Osteoblast (primary cell): ENCODE results near the gene SULT2B1. TPM values are rescaled to one million over a fixed set of nuclear protein-coding genes. Genes with fewer than 3 reads are reported as not detected.

ENCODE experiments used
- DNase-seq: peaks from one replicate; pipeline ENCODE4 v3.0.0; 2011; ENCODE audit warnings: low spot score, mixed read lengths; ENCODE audit not compliant: insufficient read length; ENCODE audit errors: missing footprints
- H2AFZ ChIP-seq: 2 replicates; pipeline ENCODE4 v1.6.0; 2011; ENCODE audit warnings: mild to moderate bottlenecking, low read length
- H3K27ac ChIP-seq: 2 replicates; pipeline ENCODE4 v1.5.1; 2011; ENCODE audit warnings: mild to moderate bottlenecking, low read depth, low read length, moderate library complexity
- H3K27me3 ChIP-seq: 2 replicates; pipeline ENCODE4 v1.6.0; 2012; ENCODE audit warnings: mild to moderate bottlenecking, control low read depth, inconsistent platforms, low read length, moderate library complexity; ENCODE audit not compliant: insufficient read depth
- H3K36me3 ChIP-seq: 2 replicates; pipeline ENCODE4 v1.5.1; 2011; ENCODE audit warnings: mild to moderate bottlenecking, low read length, control low read depth, moderate library complexity; ENCODE audit not compliant: insufficient read depth
- H3K4me1 ChIP-seq: 2 replicates; pipeline ENCODE4 v1.5.1; 2011; ENCODE audit warnings: mild to moderate bottlenecking, low read length, control low read depth, moderate library complexity; ENCODE audit not compliant: insufficient read depth
- H3K4me2 ChIP-seq: 2 replicates; pipeline ENCODE4 v1.6.0; 2011; ENCODE audit warnings: mild to moderate bottlenecking, low read length; ENCODE audit not compliant: insufficient read depth
- H3K4me3 ChIP-seq: fragments of 200-600 bp; sonication (generic); 3 replicates; pipeline ENCODE4 v1.5.1; 2012; ENCODE audit warnings: mild to moderate bottlenecking, low read length, inconsistent platforms; ENCODE audit not compliant: insufficient read depth
- H3K79me2 ChIP-seq: 2 replicates; pipeline ENCODE4 v1.6.0; 2012; ENCODE audit warnings: mild to moderate bottlenecking, low read length, control low read depth, inconsistent platforms; ENCODE audit not compliant: insufficient read depth
- H3K9me3 ChIP-seq: 2 replicates; pipeline ENCODE4 v1.5.1; 2011; ENCODE audit warnings: low read depth, low read length, control low read depth
- H4K20me1 ChIP-seq: 2 replicates; pipeline ENCODE4 v1.6.0; 2012; ENCODE audit warnings: mild to moderate bottlenecking, low read length, control low read depth; ENCODE audit not compliant: insufficient read depth
- total RNA-seq: library from RNA; depleted of rRNA; stranded (reverse); fragments of >200 nt; gene quantifications from 2 replicates; pipeline ENCODE4 v1.2.3, GENCODE V29; 2012
- TF ChIP-seq, protein P1 (sequence below): IDR thresholded peaks from 2 replicates; pipeline ENCODE4 v1.5.1; 2011; ENCODE audit warnings: mild to moderate bottlenecking, low read depth, low read length, moderate library complexity; ENCODE audit errors: extremely low read depth

SULT2B1 gene
- total RNA-seq, 1 donor = under 0.01 TPM

GRCh38 chr19:48547722-48548121, 4.2 kb upstream of the SULT2B1 start:
- no peak for DNase-seq
- H3K4me3 ChIP-seq = no peak overlapping the region
- no peak overlapping the region for H3K4me2 ChIP-seq
- H4K20me1 ChIP-seq = no peaks in the 10 kb centered on the region
- no peaks in the 10 kb centered on the region for H3K79me2 ChIP-seq
- peaks cover 11% of the 10 kb centered on the region for H3K27me3 ChIP-seq
- peaks cover 2% of the 10 kb centered on the region for H3K9me3 ChIP-seq
- TF ChIP-seq, protein P1, sequence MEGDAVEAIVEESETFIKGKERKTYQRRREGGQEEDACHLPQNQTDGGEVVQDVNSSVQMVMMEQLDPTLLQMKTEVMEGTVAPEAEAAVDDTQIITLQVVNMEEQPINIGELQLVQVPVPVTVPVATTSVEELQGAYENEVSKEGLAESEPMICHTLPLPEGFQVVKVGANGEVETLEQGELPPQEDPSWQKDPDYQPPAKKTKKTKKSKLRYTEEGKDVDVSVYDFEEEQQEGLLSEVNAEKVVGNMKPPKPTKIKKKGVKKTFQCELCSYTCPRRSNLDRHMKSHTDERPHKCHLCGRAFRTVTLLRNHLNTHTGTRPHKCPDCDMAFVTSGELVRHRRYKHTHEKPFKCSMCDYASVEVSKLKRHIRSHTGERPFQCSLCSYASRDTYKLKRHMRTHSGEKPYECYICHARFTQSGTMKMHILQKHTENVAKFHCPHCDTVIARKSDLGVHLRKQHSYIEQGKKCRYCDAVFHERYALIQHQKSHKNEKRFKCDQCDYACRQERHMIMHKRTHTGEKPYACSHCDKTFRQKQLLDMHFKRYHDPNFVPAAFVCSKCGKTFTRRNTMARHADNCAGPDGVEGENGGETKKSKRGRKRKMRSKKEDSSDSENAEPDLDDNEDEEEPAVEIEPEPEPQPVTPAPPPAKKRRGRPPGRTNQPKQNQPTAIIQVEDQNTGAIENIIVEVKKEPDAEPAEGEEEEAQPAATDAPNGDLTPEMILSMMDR = no peak
- no peaks in the 10 kb centered on the region for H3K36me3 ChIP-seq
- peaks cover 4% of the 10 kb centered on the region for H3K4me1 ChIP-seq
- H2AFZ ChIP-seq = no peak overlapping the region
- H3K27ac ChIP-seq = no peak overlapping the region

GRCh38 chr19:48548253-48548911, 3.6 kb upstream of the SULT2B1 start:
- H2AFZ ChIP-seq = no peak overlapping the region
- DNase-seq = peak; percentile 61
- H3K4me3 ChIP-seq = no peak overlapping the region
- no peaks in the 10 kb centered on the region for H4K20me1 ChIP-seq
- peaks cover 2% of the 10 kb centered on the region for H3K9me3 ChIP-seq
- no peaks in the 10 kb centered on the region for H3K36me3 ChIP-seq
- no peak overlapping the region for H3K27ac ChIP-seq
- H3K79me2 ChIP-seq = no peaks in the 10 kb centered on the region
- H3K27me3 ChIP-seq = peaks cover 11% of the 10 kb centered on the region
- TF ChIP-seq, protein P1 = no peak
- peaks cover 2% of the 10 kb centered on the region for H3K4me1 ChIP-seq
- no peak overlapping the region for H3K4me2 ChIP-seq

- Histone ChIP-seq H3K27ac (no peak overlapping the region), H3K36me3 (no peaks in the 10 kb centered on the region), H3K27me3 (peaks cover 11% of the 10 kb centered on the region), H3K4me3 (no peak overlapping the region), H3K4me2 (no peak overlapping the region), H2AFZ (no peak overlapping the region), H3K79me2 (no peaks in the 10 kb centered on the region), H3K9me3 (peaks cover 2% of the 10 kb centered on the region), H3K4me1 (peaks cover 7% of the 10 kb centered on the region), H4K20me1 (no peaks in the 10 kb centered on the region)
- TF ChIP-seq, protein P1 = no peak
- DNase-seq = no peak
Observed at GRCh38 chr19:48549380-48549779, 2.6 kb upstream of the SULT2B1 start.

DNA sequence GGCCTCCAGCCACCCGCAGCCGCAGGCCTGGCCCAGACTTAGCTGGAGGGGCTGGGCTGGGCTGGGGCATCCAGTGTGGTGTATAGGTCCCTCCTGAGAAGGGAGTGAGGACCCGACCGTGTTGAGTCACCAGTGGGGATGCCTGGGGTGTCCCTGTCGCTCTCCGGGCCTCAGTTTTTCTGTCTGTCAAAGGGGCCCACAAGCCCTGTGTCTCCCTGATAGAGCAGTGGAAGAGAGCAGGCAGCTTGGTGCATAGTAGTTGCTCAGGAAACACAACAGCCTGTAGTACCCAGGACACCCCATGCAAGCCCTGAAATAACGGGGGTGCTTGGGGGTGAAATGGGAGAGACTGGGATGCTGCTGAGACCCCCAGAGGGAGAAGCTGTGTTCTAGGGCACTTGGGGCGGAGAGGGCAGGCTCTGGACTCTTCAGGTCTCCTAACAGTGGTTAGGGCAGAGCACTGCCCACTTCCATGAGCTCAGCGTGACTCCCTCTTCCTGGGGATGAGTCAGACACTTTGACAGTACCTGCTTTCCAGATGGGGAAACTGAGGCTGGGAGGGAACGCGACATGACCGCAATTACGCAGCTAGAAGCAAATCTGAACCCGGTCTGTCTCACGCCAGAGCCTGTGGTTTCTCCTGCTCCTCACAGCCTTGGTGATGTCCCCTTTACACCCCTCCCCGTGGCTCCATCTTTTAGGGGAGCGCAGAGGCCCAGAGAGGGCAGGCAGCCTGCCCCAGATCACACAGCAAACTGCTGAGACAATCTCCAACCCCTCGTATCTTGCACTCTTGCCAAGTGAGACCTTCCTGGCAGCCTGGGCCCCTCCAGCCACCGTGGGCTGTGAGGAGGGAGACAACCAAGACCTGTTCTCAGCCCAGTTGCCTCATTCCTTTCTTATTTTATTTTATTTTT, 692 bp downstream of the SULT2B1 start:
- DNase-seq = no peak
- Histone ChIP-seq H3K9me3 (peaks cover 2% of the 10 kb centered on the region), H3K4me2 (no peak overlapping the region), H3K27ac (no peak overlapping the region), H3K4me3 (no peak overlapping the region), H3K4me1 (peaks cover 10% of the 10 kb centered on the region), H2AFZ (no peak overlapping the region), H3K27me3 (peaks cover 11% of the 10 kb centered on the region), H3K36me3 (no peaks in the 10 kb centered on the region), H4K20me1 (no peaks in the 10 kb centered on the region), H3K79me2 (no peaks in the 10 kb centered on the region)
- TF ChIP-seq, protein P1 = no peak
